Osteocyte (in vitro differentiated cells): Measurements from ENCODE around the gene EPHA5. TPM values are rescaled to one million over a fixed set of nuclear protein-coding genes. Genes with fewer than 3 reads are reported as not detected.

Source experiments
- DNase-seq: peaks from one replicate; pipeline ENCODE4 v3.0.0; 2021; ENCODE audit warnings: mixed read lengths; ENCODE audit not compliant: unreplicated experiment; ENCODE audit errors: extremely low spot score
- H3K27ac Mint-ChIP-seq: one replicate; pipeline ENCODE4 v1.8.0; 2021; ENCODE audit warnings: mild to moderate bottlenecking, mixed read lengths; ENCODE audit not compliant: unreplicated experiment
- H3K27me3 Mint-ChIP-seq: one replicate; pipeline ENCODE4 v1.8.0; 2021; ENCODE audit warnings: mixed read lengths; ENCODE audit not compliant: unreplicated experiment
- H3K36me3 Mint-ChIP-seq: one replicate; pipeline ENCODE4 v1.8.0; 2021; ENCODE audit warnings: mixed read lengths; ENCODE audit not compliant: unreplicated experiment
- H3K4me1 Mint-ChIP-seq: one replicate; pipeline ENCODE4 v1.8.0; 2021; ENCODE audit warnings: mixed read lengths; ENCODE audit not compliant: unreplicated experiment
- H3K4me3 Mint-ChIP-seq: one replicate; pipeline ENCODE4 v1.8.0; 2021; ENCODE audit warnings: mild to moderate bottlenecking, moderate library complexity, mixed read lengths; ENCODE audit not compliant: unreplicated experiment
- H3K9me3 Mint-ChIP-seq: one replicate; pipeline ENCODE4 v1.8.0; 2021; ENCODE audit warnings: mixed read lengths; ENCODE audit not compliant: unreplicated experiment
- CTCF ChIP-seq: fragments of 200-600 bp; sonication (generic); IDR thresholded peaks from 2 replicates; pipeline ENCODE4 v1.5.0; 2021; ENCODE audit warnings: antibody characterized with exemption, mild to moderate bottlenecking, moderate library complexity
- total RNA-seq: library from RNA; stranded (reverse); gene quantifications from 2 replicates; pipeline ENCODE4 v1.2.1, GENCODE V29; 2021

Gene EPHA5
- total RNA-seq, 1 donor from 2014 or later: 137 TPM

GRCh38 chr4:65341557-65341956 lies 328.7 kb downstream of the EPHA5 start:
- no peak for TF ChIP-seq CTCF
- no peak for DNase-seq
- Mint-ChIP-seq H3K9me3 (peaks cover 4% of the 10 kb centered on the region), H3K27me3 (no peaks in the 10 kb centered on the region), H3K4me1 (peaks cover 14% of the 10 kb centered on the region), H3K27ac (no peak overlapping the region), H3K36me3 (peaks cover 25% of the 10 kb centered on the region), H3K4me3 (no peak overlapping the region)

GRCh38 chr4:65340382-65341109 lies 329.7 kb downstream of the EPHA5 start:
- no peak for DNase-seq
- H3K27me3 Mint-ChIP-seq: no peaks in the 10 kb centered on the region
- no peak overlapping the region for H3K27ac Mint-ChIP-seq
- H3K36me3 Mint-ChIP-seq: peaks cover 27% of the 10 kb centered on the region
- H3K9me3 Mint-ChIP-seq: peaks cover 4% of the 10 kb centered on the region
- no peak for TF ChIP-seq CTCF
- H3K4me3 Mint-ChIP-seq: no peak overlapping the region
- H3K4me1 Mint-ChIP-seq: peaks cover 14% of the 10 kb centered on the region

GRCh38 chr4:65337371-65337770 lies 332.9 kb downstream of the EPHA5 start:
- Mint-ChIP-seq H3K27ac (peak overlapping the region; percentile 18), H3K27me3 (no peaks in the 10 kb centered on the region), H3K36me3 (peaks cover 33% of the 10 kb centered on the region), H3K9me3 (no peaks in the 10 kb centered on the region), H3K4me1 (peaks cover 5% of the 10 kb centered on the region), H3K4me3 (no peak overlapping the region)
- DNase-seq: no peak
- no peak for TF ChIP-seq CTCF

- Mint-ChIP-seq H3K4me1 (peaks cover 5% of the 10 kb centered on the region), H3K36me3 (peaks cover 37% of the 10 kb centered on the region), H3K4me3 (no peak overlapping the region), H3K27me3 (no peaks in the 10 kb centered on the region), H3K27ac (no peak overlapping the region), H3K9me3 (no peaks in the 10 kb centered on the region)
- DNase-seq: no peak
- no peak for TF ChIP-seq CTCF
Measured at GRCh38 chr4:65336465-65336864, 333.8 kb downstream of the EPHA5 start.

GRCh38 chr4:65316534-65316933 lies 353.8 kb downstream of the EPHA5 start:
- Mint-ChIP-seq H3K4me1 (no peaks in the 10 kb centered on the region), H3K36me3 (peaks cover 15% of the 10 kb centered on the region), H3K4me3 (no peak overlapping the region), H3K27me3 (no peaks in the 10 kb centered on the region), H3K9me3 (no peaks in the 10 kb centered on the region), H3K27ac (no peak overlapping the region)
- no peak for TF ChIP-seq CTCF
- DNase-seq: no peak
